ENCODE measurements around the gene CHRM3. TPM values are rescaled to one million over a fixed set of nuclear protein-coding genes. Genes with fewer than 3 reads are reported as not detected.

CHRM3 gene
- total RNA-seq, 1 experiment from 2014 or later, result 4.2 TPM

DNA sequence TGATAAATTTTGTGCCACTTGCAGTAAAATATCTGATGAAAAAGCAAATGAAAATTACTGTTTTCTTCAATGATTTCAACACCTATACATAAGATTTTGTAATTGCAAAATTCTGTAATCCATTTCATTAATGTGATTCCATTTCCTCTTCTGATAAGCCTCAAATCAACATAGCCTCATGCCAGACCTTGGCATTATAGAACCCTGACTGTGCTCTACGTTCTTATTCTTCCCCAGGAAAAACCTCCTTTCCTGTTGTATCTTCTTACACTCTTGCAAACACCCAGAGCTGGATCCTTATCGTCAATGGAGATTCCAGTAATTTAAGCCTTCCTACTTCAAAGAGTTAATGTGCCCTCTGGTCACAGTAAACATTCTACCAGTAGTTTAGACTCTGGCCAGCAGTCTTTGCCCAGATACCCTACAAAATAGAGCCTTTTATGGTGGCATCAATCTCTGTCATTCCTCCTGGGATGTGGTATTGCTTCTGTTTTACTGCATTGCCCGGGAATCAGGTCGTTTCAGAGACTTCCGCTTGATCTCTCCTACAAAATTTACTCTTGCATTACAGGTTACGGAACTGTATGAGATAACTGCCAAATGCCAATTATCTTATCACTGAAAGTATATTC lies 48.5 kb upstream of the CHRM3 start:
- H3K23me2 ChIP-seq (ENCODE audit: insufficient read length, low read depth, low read length, poor library complexity, severe bottlenecking), result no peaks in the 10 kb centered on the region
- no peak overlapping the region for H3K4me3 Mint-ChIP-seq
- no peak overlapping the region for H2BK12ac ChIP-seq (ENCODE audit: insufficient read length, low read depth, low read length)
- no peak for DNase-seq
- no peak overlapping the region for H4K91ac ChIP-seq (ENCODE audit: insufficient read length, low read depth, low read length)
- H3K18ac ChIP-seq (ENCODE audit: insufficient read length, low read depth, low read length), result no peak overlapping the region
- no peak overlapping the region for H3K23ac ChIP-seq (ENCODE audit: insufficient read length, low read depth, low read length)
- no peaks in the 10 kb centered on the region for H3K27me3 ChIP-seq (ENCODE audit: insufficient read depth, low read length)
- no peaks in the 10 kb centered on the region for H3K79me2 ChIP-seq (ENCODE audit: insufficient read depth, low read length)
- H2BK120ac ChIP-seq (ENCODE audit: low read depth, low read length, poor library complexity, severe bottlenecking), result no peak overlapping the region
- H3K14ac ChIP-seq (ENCODE audit: insufficient read depth, low read length), result no peak overlapping the region
- H4K20me1 ChIP-seq (ENCODE audit: control insufficient read depth, insufficient read depth, insufficient read length), result no peaks in the 10 kb centered on the region
- no peaks in the 10 kb centered on the region for H3K9me3 Mint-ChIP-seq
- no peak overlapping the region for H4K8ac ChIP-seq (replicated peaks; ENCODE audit: insufficient read length, low read depth, low read length)
- H2BK20ac ChIP-seq (ENCODE audit: low read depth, low read length, poor library complexity, severe bottlenecking), result no peak overlapping the region
- H2BK15ac ChIP-seq (ENCODE audit: low read depth, low read length), result no peak overlapping the region
- no CpG with 5 or more reads among the region's 6 CpGs for WGBS (ENCODE audit: extremely low coverage, insufficient read length, low lambda C conversion rate)
- no peak overlapping the region for H3K27ac Mint-ChIP-seq
- H3K4ac ChIP-seq (ENCODE audit: low read depth, low read length), result no peak overlapping the region
- H3K56ac ChIP-seq (ENCODE audit: insufficient read length, low read depth, low read length), result no peak overlapping the region
- TF ChIP-seq, protein P1, sequence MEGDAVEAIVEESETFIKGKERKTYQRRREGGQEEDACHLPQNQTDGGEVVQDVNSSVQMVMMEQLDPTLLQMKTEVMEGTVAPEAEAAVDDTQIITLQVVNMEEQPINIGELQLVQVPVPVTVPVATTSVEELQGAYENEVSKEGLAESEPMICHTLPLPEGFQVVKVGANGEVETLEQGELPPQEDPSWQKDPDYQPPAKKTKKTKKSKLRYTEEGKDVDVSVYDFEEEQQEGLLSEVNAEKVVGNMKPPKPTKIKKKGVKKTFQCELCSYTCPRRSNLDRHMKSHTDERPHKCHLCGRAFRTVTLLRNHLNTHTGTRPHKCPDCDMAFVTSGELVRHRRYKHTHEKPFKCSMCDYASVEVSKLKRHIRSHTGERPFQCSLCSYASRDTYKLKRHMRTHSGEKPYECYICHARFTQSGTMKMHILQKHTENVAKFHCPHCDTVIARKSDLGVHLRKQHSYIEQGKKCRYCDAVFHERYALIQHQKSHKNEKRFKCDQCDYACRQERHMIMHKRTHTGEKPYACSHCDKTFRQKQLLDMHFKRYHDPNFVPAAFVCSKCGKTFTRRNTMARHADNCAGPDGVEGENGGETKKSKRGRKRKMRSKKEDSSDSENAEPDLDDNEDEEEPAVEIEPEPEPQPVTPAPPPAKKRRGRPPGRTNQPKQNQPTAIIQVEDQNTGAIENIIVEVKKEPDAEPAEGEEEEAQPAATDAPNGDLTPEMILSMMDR (conservative IDR thresholded peaks at IDR 0.05), result no peak
- H3K36me3 Mint-ChIP-seq (ENCODE audit: insufficient read depth in 1 of 3, low read depth in 3 of 3), result no peaks in the 10 kb centered on the region
- no peak overlapping the region for H2AFZ ChIP-seq (ENCODE audit: low read length)
- H3K9me3 ChIP-seq (ENCODE audit: control insufficient read depth, low read depth, low read length), result no peaks in the 10 kb centered on the region
- no peak overlapping the region for H3K27ac ChIP-seq (ENCODE audit: insufficient read length, low read depth, low read length)
- H4K5ac ChIP-seq (ENCODE audit: insufficient read length, low read depth, low read length), result no peak overlapping the region
- H3K27me3 Mint-ChIP-seq (ENCODE audit: low read depth), result no peaks in the 10 kb centered on the region; the same call in 1 of the 2 replicates
- H3K4me2 ChIP-seq (ENCODE audit: insufficient read depth, insufficient read length, low read length), result no peak overlapping the region
- no peak overlapping the region for H2BK5ac ChIP-seq (ENCODE audit: insufficient read length, low read length)
- no peaks in the 10 kb centered on the region for H3K79me1 ChIP-seq (ENCODE audit: insufficient read depth, low read depth, low read length, poor library complexity, severe bottlenecking)
- no peaks in the 10 kb centered on the region for H3K4me1 ChIP-seq (ENCODE audit: insufficient read depth, low read length)
- no peak overlapping the region for H3T11ph ChIP-seq (ENCODE audit: low read length)
- H3K4me1 Mint-ChIP-seq, result no peaks in the 10 kb centered on the region
- H2AK5ac ChIP-seq (ENCODE audit: insufficient read length, low read length), result no peak overlapping the region
- H3K9ac ChIP-seq (ENCODE audit: extremely low read depth, insufficient read length, low read length), result no peak overlapping the region

All from H9 (cell line).